GM18909 (cell line): ENCODE data around the gene NPLOC4.

Experiments
- ATAC-seq: cut with Tn5 transposase; IDR thresholded peaks from one replicate; pipeline ENCODE4 v1.9.1; 2021; ENCODE audit warnings: mild to moderate bottlenecking; ENCODE audit not compliant: unreplicated experiment, poor library complexity

NPLOC4 gene

GRCh38 chr17:81513372-81513752, 123.5 kb downstream of the NPLOC4 start:
- no peak for ATAC-seq

GRCh38 chr17:81512562-81513371, 124.1 kb downstream of the NPLOC4 start, which contains the start of gene ACTG1:
Gene ACTG1 (minus strand): TSS chr17:81512799. CDS start chr17:81512354, 445 bp downstream.
- ATAC-seq = peak; percentile 42

- peak; percentile 2 for ATAC-seq
Observed at GRCh38 chr17:81511804-81512561, 124.9 kb downstream of the NPLOC4 start.

GRCh38 chr17:81511554-81511803, 125.4 kb downstream of the NPLOC4 start:
- no peak for ATAC-seq

- ATAC-seq = no peak
Observed at GRCh38 chr17:81510785-81511553, 125.9 kb downstream of the NPLOC4 start.

GRCh38 chr17:81509972-81510784, 126.7 kb downstream of the NPLOC4 start:
- no peak for ATAC-seq

GRCh38 chr17:81509207-81509971, 127.5 kb downstream of the NPLOC4 start:
- no peak for ATAC-seq

GRCh38 chr17:81508639-81509206, 128.2 kb downstream of the NPLOC4 start:
- no peak for ATAC-seq
